Stimulated activated CD4-positive, alpha-beta T cell treated with anti-CD3 and anti-CD28 coated beads, Interleukin-2, amount 100 ng/mL, for 48 hours (primary cell): ENCODE measurements around the gene PTPRF.
"Not testable (repeated sequence)": the region's sequence is repeated elsewhere in the genome, so short reads cannot be mapped to it uniquely, and the experiment has no call there.

Source experiments
- DNase-seq, 2 donors: peaks; one replicate each; pipeline ENCODE4 v3.0.0-alpha.2; 2020

Gene PTPRF

DNA sequence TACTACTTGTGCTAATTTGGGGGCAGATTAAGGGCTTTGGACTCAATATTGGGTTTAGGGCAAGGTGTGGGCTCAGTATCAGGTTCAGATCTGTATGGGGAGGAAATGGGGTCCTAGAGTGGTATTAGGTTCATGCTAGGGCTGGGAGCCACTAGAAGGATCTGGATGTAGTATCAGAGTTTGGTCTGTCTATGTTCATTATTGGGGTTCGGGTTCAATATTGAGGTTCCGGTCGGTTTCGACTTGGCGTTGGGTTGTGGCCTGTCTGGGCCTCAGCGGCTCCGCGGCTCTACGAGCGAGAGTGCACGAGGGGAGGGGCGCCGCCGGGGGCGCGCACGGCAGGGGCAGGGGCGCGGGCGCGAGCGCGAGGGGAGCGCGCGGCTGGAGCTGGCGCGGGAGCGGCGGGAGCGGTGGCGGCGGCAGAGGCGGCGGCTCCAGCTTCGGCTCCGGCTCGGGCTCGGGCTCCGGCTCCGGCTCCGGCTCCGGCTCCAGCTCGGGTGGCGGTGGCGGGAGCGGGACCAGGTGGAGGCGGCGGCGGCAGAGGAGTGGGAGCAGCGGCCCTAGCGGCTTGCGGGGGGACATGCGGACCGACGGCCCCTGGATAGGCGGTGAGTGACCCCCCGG lies at the start of gene PTPRF:
PTPRF (plus strand) TSS at position 401 of the 624 bp plus-strand sequence. CDS start 14,193 bp downstream, outside the sequence.
- DNase-seq = peak; percentile 27 to 44

DNA sequence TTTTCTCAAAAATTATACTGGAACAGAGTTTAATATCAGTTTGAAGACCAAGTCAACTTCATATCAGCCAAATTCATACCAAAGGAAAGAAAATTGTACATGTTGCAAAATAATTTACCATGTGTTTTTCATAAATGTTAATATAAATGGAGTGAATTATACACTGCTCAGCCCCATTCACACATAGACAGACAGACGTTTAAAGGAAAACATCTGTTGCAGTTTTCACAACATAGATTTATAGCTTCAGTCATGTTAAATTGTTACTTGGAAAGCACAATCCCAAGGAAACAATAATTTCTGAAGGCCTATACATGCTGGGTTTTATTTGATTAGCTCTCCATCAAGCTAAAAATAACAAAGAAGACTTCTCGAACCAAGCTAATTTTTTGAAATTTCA lies 49.2 kb upstream of the PTPRF start:
- no peak for DNase-seq

DNA sequence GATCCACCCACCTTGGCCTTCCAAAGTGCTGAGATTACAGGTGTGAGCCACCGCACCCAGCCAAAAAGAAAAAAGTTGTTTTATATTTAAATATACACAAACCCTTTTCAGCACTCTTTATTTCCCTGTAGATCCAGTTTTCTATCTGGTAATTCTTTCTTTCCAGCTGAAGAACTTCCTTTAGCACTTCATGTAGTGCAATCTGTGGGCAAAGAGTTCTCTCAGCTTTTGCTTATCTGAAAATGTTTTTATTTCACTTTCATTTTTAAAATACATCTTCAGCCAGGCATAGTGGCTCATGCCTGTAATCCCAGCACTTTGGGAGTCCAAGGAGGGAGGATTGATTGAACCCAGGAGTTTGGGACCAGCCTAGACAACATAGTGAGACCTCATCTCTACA lies 48.5 kb upstream of the PTPRF start:
- no peak for DNase-seq

DNA sequence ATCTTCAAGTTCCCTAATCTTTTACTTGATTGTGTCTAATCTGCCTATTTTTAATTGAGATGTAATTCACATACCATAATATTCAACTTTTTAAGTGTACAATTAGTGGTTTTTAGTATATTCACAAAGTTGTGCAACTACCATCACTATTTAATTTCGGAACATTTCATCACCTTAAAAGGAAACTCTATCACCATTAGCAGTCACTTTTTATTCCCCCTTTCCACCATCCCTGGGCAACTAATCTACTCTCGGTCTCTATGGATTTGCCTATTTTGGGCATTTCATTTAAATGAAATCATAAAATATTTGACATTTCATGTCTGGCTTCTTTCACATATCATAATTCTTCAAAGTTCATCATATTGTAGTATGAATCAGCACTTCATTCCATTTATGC lies 46.3 kb upstream of the PTPRF start:
- no peak for DNase-seq

DNA sequence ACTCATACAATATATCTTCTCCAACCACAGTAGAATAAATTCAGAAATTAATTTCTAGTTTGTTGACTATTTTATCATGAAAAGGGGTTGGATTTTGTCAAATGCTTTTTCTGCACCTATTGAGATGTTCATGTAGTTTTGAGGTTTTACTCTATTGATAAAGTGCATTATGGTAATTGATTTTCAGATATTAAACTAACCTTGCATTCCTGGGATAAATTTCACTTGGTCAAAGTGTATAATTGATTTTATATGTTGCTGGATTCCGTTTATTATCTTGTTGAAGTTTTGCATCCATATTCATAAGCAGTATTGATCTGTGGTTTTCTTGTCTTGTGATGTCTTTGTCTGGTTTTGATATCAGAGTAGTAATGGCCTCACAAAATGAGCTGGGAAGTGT lies 42.5 kb upstream of the PTPRF start:
- DNase-seq = no peak

DNA sequence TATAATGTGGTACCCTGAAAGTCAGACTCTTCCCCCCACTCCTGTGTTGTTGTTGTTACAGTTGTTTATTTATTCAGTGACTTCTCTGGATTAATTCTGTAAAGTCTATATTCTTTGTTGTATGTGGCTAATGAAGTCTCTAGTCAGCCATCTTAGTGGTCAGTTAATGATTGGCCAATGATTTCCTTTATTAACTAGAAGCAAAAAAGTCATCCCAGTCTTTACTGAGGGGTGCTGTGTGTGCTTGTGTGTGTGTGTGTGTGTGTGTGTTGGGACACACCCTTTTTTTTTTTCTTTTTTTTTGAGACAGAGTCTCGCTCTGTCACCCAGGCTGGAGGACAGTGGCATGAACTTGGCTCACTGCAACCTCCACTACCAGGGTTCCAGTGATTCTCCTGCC lies 39.6 kb upstream of the PTPRF start:
- DNase-seq = no peak

DNA sequence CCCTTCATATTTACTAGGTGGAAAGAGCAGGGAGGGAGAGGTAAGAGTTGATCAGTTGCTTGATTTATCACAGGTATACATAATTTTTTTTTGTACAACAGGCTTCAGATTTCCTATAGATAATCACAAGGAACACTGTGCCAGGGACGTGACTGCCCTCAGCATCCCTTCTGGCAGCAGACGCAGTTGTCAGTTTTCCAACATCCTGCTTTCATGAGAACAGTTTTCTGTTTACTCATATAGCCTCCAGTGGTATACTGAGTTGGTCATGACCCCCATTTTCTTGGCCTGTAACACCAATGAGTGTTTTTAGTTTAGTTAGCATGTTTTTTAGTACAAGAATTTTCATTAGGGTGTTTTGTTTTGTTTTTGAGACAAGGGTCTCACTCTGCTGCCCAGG lies 37.9 kb upstream of the PTPRF start:
- no peak for DNase-seq

DNA sequence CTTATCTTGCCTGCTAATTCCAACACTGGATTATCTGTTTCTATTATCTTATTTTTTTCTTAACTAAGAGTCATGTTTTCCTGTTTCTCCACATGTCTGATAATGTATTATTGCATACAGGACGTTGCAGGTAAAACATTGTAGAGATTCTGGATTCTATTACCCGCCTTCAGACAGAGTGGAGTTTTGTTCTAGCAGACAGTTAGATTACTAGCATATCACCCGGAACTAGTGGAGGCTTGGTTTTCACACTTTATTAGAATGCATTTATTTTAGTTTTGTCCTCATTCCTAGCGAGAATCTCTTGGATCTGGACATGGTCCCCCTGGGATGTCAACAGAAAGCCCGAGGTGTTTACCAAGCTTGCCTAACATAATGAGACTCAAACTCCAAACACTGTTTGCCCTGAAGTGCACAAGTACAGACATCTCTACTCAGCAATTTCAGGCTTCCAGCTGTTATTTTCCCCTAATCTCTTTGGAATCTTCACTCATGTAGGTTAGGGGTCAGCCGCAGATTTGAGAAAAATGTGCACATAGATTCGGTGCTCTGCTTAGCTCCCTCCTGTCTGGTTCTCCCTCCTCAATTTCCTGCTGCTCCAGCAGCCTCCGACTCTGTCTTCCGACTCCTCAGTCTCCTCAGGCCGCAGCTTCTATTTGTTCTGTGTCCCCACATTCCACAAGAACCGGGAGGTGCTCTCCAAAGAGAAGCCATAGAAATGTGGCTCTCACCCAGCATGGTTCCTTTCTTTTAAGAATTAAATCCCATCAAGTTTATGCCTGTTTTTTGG lies 36.8 kb upstream of the PTPRF start:
- DNase-seq = no peak

DNA sequence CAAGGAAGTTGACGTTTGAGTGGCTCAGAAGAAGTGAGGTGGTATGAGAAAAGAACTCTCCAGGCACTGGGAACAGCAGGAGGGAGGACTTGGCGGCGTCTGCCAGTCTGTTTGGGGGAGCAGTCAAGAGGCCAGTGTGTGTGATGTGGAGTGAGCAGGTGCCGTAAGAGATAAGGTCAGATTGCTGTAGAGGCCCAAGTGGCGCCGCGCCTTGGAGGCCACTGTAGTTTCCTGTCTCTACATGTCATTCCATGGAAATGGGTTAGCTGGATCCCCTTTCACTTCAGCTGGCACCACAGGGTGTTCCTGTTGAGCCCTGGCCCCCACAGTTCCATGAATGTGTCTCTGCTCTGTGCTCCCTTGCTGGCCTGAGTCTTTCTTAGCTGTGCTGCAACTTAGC lies 35.5 kb upstream of the PTPRF start:
- no peak for DNase-seq

DNA sequence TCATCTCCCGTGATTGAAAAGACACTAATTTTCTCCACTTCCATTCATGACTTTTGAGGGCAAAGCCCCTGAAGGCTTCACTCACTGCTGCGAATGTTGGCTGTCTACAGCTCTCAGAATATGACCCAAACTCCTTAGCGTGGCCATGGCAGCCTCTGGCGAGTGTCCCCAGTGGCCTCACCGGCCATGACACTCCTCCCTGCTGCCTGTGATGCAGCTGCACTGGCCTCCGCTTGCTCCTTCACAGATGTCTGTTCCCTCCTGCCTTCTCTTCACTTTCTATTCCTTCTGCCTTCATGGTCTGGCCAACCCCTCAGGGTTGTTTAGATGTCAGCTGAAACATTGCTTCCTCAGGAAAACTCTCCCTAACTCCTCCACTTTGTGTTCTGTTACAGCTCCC lies 30.8 kb upstream of the PTPRF start:
- DNase-seq = no peak

DNA sequence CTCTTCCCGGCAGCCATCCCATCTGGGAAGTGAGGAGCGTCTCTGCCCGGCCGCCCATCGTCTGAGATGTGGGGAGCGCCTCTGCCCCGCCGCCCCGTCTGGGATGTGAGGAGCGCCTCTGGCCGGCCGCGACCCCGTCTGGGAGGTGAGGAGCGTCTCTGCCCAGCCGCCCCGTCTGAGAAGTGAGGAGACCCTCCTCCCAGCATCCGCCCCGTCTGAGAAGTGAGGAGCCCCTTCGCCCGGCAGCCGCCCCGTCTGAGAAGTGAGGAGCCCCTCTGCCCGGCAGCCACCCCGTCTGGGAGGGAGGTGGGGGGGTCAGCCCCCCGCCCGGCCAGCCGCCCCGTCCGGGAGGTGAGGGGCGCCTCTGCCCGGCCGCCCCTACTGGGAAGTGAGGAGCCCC lies 28.9 kb upstream of the PTPRF start:
- not testable (repeated sequence) for DNase-seq

DNA sequence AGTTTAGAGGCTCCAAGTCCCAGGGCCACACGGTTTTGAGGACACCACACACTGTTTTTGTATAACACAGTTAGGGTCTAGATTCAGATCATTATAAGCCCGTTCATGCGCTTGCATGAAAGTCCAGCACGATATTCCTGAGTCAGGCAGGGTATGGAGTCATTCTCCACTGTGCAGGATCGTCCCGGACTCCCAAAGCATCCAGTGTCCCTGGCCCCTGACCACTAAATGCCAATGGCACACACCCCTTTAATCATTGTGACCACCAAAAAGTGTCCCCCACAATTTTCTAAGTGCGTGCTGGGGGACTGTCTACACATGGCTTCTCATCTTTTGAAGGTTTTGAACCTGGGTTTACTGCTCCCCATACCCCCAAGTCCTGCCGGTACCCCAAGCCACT lies 27.1 kb upstream of the PTPRF start:
- DNase-seq = no peak

DNA sequence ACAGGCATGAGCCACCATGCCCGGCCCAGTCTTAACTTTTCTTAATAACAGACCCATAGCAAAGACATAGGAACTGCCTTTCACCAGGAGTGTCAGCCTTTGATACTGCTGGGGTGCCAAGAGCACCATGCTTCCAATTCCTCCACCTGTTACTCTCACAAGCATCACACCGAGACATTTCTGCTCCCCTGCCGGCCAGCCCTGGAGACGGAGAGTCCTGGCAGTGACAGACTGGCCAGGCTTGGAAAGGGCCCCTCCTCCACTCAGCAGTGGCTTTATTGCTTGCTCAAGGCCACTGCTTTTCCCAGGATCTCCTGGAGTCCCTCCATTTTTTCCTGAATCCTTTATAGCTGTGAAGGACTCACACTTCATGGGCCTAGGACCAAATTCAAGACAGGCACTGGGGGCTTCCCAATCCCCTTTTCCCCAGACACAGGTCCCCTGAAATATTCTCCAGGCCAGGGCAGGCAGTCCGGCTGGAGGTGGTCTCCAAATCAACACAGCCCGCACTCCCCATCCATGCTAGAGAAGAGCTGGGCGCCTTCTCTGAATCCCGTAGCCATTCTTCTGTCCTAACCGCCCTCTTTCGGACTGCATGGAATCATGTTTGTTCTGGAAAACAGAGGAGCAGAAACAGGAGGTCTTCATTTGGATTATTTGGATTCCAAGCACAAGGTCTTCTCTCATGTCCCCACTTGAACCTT lies 25.5 kb upstream of the PTPRF start:
- no peak for DNase-seq

DNA sequence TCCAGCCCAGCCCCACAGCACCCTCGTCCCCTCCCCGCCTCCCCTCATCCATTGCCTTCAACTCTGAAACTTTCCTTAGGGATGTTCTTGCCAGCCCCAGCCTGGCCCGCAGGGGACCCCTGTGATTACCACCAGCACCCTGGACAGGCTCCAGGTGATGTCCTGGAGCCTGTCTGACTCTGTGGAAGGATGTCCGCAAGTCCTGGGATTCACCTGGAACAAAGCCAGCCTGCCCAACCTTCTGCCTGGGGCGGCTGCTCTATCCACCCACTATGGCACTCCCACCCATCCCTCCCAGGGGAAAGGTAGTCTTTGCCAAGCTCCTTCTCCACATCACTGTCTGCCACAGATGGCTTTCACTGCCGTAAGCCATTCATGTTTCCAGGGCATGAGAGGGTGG lies 24.4 kb upstream of the PTPRF start:
- no peak for DNase-seq

DNA sequence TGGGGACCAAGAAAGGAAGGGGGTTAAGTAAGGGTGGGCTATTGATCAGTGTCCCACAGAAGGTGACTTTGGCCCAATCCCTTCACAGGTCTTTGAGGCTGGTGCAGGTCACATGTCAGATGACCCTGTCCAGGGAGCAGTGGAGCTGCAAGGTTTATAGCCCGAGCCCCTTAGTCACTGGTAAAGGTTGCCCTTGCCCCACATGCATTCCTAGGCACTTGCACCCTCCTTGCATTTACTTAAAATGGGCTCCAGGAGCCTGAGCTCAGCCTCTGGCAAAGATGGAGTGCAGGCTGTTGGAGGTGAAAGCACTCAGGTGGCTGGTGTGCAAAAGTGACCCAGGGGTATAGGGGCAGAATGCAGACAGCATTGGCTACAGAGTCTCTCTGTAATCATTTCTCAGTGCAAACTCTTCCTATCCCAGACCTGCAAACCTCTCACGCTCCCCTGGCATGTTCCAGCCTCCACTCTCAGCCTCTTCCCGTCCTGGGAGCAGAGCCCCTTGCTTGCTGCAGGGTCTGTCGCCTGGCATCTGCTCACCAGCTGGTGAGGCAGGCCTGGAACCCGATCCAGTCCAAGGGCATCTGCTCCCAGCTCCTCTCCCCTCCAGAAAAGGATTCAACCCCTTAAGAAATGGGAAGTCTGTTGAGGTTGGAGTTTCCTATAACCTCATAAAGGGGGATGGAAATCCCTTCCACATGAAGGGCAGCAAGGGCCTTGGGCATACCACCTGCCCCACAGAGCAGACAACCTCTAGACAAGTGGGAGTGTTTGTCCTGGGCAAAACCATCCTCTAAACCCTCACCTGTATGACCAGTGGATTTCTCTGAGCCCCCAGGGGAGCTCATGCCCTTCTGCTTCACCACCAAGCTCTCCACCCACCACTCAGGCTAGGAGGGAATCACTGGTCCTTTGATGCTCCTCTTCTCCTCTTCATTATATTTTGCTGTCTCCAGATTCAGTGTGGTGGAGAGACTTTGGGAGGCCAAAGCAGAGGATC lies 23.1 kb upstream of the PTPRF start:
- DNase-seq = no peak

DNA sequence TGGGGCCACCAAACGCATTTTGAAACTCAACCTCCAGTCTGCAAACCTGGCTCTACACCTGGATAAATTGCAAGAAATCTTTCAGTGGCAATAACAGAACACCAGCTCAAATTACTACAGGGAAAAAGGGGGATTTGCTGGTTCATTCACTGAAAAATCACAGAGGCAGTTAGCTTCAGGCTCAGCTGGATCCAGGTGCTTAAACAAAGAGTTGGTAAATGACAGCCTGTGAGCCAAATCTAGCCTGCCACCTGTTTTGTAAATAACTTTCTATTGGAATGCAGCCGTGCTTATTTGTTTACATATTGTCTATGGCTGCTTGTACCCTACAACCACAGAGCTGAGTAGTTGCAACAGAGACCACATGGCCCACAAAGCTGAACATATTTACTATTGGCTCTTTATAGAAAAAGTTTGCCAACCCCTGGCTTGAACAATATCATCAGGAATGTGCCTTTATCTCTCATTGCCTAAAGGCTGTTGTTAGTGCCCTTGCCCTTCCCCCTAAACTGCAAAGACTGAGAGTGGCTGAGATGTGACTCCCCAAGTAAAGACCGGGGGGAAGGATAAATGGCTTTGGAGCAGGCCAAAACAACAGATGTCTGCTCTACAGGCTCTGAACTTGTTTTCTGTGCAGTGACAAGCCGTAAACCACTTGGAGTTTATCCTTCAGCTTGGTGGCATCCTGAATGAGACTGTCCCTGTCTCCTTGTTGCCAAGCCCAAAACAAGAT lies 21.5 kb upstream of the PTPRF start:
- no peak for DNase-seq

DNA sequence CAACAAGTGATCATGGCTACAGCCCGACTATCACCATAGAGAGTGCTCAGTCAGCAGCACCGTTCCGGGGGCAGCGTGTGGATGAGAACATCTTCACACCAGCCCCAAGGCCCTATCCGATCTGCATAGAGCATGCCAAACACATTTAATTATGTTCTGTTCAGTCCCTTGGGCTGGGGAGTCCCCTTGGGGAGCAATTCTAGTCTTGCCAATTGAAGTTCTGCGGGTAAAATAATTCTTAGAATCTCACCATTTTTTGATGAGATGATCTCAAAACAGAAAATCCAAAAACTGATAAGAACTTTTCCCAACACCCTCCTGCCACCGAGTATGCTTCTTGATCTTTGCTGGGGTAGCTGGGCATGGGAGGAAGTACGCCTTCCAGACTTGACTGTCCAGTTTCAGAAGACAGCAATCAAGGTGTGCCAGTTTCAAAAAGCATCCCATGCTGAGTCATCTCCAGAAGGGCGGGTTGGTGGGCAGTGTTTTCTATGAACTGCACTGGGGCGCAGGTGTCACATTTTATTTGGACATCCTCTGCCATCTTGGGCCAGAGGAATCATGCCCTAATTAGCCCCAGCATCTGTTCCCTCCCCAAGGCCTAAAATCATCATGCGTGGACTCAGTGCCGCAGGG lies 20.8 kb upstream of the PTPRF start:
- DNase-seq = no peak

DNA sequence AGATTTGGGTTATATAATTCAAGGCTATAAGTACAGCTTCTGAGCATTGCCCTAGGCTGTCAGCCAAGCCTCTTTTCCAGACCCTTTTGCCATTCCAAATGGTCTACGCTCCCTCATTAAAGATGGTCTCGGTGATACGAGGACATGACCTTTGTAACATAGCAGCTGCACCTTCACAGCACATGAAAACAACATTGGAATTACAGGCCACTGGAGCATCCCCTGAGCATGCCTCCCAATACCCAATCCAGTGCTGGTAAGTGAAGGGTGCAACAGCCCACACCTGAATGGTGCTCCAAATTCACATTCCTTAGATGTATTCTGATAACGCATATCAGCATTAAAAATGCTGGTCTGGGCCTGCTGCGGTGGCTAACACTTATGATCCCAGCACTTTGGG lies 20.1 kb upstream of the PTPRF start:
- no peak for DNase-seq

DNA sequence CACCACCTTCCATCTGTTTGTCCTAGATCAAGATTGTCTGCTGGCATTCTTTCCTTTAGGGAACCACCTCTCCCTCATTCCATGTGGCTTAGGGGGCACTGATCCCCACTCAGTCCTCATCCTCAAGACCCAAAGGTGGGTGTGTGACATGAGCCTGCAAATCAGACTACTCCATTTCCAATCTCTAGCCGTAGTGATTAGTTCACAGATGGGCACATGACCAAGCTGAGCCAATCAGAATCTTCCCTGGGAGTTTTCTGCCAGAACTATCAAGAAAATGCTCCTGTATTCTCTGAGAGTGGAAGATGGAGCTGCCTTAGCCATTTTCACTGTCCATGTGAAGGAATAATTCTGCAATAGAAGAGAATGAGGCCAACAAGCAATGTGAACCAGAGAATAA lies 19.3 kb upstream of the PTPRF start:
- DNase-seq = no peak

DNA sequence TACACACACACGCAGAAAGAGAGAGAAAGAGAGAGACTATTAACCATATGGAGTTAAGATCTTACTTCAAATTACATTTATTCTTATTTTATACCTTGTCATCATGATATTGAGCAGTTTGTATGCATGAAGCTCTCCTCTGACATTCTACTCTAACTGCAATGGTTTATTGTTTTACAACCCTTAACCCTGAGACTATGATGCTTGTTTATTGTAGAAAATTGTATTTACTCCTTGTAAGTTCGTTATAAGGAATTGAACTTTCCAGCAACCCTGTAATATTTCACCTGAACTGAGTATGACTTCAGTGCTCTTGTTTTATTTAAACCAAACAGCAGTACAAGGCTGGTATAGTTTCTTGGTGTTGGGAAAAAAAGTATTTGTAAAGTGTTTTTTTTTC lies 18.6 kb upstream of the PTPRF start:
- DNase-seq = no peak

DNA sequence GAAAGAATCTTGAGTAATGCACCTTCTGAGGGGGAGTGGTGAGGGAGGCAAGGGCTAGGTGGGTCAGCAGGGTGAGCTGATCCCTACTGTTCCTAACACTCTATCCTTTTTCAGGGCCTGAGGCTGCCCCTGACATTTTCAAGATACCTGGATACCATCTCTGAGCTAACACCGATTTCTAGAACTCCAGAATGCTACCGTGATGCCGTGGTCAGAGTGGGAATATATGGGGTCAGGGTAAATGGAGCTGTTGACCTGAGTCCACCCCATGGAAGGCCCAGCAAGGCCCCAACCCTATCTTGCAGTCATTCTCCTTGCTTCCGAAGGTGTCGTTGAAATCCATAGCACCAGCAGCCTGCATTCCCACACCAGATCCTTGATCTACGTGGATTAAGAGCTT lies 18.0 kb upstream of the PTPRF start:
- no peak for DNase-seq
